Measurements from ENCODE around the gene FTO. TPM values are rescaled to one million over a fixed set of nuclear protein-coding genes. Genes with fewer than 3 reads are reported as not detected.

Gene FTO
- total RNA-seq, 1 donor from 2014 or later = 107 TPM

DNA sequence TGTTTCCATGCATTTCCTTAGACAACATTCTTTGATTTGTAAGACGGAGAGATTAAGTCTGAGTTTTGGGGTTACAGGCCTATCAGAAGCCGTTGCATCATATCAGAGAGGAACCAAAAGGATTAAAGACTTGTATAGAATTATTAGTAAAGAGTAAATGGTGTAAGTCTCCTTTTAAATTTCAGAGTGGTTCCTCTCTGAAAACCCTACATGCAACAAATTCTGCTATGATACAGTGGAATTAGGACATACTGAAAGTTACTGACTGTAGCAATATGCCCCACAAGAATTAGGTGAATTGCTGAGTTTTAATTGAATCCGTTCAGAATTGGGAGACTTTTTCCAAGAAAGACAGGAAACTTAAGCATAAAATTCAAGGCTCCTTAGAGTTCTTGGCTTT lies 221.6 kb downstream of the FTO start:
- H3K4me3 Mint-ChIP-seq = no peak overlapping the region
- DNase-seq (ENCODE audit: low read depth, low spot score) = no peak
- peaks cover 44% of the 10 kb centered on the region for H3K4me1 Mint-ChIP-seq
- no peaks in the 10 kb centered on the region for H3K9me3 Mint-ChIP-seq
- no peak overlapping the region for H3K27ac Mint-ChIP-seq (ENCODE audit: unreplicated experiment)
- TF ChIP-seq, protein P1, sequence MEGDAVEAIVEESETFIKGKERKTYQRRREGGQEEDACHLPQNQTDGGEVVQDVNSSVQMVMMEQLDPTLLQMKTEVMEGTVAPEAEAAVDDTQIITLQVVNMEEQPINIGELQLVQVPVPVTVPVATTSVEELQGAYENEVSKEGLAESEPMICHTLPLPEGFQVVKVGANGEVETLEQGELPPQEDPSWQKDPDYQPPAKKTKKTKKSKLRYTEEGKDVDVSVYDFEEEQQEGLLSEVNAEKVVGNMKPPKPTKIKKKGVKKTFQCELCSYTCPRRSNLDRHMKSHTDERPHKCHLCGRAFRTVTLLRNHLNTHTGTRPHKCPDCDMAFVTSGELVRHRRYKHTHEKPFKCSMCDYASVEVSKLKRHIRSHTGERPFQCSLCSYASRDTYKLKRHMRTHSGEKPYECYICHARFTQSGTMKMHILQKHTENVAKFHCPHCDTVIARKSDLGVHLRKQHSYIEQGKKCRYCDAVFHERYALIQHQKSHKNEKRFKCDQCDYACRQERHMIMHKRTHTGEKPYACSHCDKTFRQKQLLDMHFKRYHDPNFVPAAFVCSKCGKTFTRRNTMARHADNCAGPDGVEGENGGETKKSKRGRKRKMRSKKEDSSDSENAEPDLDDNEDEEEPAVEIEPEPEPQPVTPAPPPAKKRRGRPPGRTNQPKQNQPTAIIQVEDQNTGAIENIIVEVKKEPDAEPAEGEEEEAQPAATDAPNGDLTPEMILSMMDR (conservative IDR thresholded peaks at IDR 0.05) = no peak
- H3K36me3 Mint-ChIP-seq (ENCODE audit: low read depth) = peaks cover 4% of the 10 kb centered on the region
- peaks cover 6% of the 10 kb centered on the region for H3K27me3 Mint-ChIP-seq (ENCODE audit: low read depth)

DNA sequence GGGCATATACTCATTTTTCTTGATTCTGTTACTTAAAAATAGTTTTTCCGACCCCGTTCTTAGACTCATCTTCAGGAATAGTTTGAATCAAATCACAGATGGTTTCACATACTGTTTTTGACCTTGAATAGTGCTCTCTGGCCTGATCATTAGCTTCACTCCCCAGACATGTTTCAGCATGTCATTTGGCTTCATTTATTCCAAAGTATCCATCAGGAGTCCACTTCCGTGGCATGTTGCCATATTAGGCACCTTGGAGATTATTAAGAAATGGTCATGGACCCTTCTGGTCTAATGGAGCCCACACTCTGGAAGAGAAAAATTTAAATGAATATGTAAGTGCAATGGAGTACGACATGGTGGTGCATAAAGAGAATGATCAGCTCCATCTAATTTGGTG lies 222.3 kb downstream of the FTO start:
- Mint-ChIP-seq H3K27me3 (ENCODE audit: low read depth) (peaks cover 6% of the 10 kb centered on the region), H3K9me3 (no peaks in the 10 kb centered on the region), H3K4me1 (peaks cover 40% of the 10 kb centered on the region), H3K36me3 (ENCODE audit: low read depth) (peaks cover 4% of the 10 kb centered on the region), H3K27ac (ENCODE audit: unreplicated experiment) (no peak overlapping the region), H3K4me3 (no peak overlapping the region)
- TF ChIP-seq, protein P1 (conservative IDR thresholded peaks at IDR 0.05) = no peak
- no peak for DNase-seq (ENCODE audit: low read depth, low spot score)

DNA sequence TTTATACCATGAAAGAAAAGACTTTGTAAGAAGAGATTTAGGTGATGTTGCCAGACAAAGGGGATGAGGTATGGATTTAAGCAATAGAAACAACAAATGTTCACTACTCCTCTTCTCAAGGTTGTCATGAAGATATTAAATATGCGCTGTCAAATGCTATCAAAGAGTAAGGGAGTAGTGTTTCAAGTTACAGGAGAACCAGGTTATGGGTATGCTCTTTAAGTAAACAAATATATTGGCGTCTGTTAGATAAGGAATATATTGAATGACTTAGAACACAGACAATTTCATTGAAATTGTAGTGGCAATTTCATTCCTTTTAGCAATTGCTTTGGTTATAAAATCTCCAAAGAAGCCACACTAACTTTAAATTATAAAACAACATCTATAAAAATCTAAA lies 229.0 kb downstream of the FTO start:
- TF ChIP-seq, protein P1 (conservative IDR thresholded peaks at IDR 0.05) = no peak
- H3K9me3 Mint-ChIP-seq = no peaks in the 10 kb centered on the region
- peaks cover 39% of the 10 kb centered on the region for H3K4me1 Mint-ChIP-seq
- H3K27ac Mint-ChIP-seq (ENCODE audit: unreplicated experiment) = no peak overlapping the region
- H3K27me3 Mint-ChIP-seq (ENCODE audit: low read depth) = peaks cover 34% of the 10 kb centered on the region
- no peak for DNase-seq (ENCODE audit: low read depth, low spot score)
- no peak overlapping the region for H3K4me3 Mint-ChIP-seq
- peaks cover 9% of the 10 kb centered on the region for H3K36me3 Mint-ChIP-seq (ENCODE audit: low read depth)

DNA sequence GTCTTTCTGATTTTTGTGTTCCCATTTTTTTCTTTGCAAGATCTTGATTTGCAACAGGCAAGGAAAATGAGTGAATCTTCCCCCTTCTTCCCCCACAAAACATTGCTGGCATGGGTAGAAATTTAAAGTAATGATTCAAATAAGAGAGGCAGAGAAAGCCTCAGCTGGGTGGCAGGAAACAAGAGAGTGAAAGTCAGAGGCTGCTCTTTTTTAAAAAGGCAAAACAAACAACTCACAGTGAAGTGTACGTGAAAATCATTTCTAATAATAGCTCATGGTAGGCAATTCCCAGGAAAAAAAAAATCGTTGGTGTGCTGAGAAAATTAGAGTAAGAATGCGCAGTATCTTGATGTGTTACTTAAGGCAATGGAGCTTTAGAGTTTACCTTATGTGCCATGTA lies 229.5 kb downstream of the FTO start:
- peaks cover 43% of the 10 kb centered on the region for H3K4me1 Mint-ChIP-seq
- TF ChIP-seq, protein P1 (conservative IDR thresholded peaks at IDR 0.05) = no peak
- peaks cover 35% of the 10 kb centered on the region for H3K27me3 Mint-ChIP-seq (ENCODE audit: low read depth)
- no peak overlapping the region for H3K4me3 Mint-ChIP-seq
- no peak overlapping the region for H3K27ac Mint-ChIP-seq (ENCODE audit: unreplicated experiment)
- H3K36me3 Mint-ChIP-seq (ENCODE audit: low read depth) = peaks cover 9% of the 10 kb centered on the region
- no peaks in the 10 kb centered on the region for H3K9me3 Mint-ChIP-seq
- DNase-seq (ENCODE audit: low read depth, low spot score) = no peak

DNA sequence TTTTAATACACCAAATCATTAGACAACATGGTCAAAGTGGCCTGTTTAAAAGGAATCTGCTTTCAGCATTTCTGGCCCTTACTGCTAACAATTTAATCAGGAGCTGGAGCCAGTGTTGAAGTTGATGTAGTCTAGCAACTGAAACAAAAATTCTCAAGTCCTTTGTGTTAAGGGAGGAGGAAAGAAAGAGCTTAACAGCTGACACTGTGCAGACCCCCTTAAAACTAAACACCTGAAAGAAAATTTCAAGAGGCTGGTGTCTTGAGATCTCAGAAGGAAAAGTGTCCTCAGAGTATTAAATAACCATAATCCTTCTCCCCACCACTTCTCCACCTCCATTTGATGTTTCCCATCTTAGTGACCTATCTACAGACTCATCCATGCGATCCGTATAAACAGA lies 232.1 kb downstream of the FTO start:
- H3K27ac Mint-ChIP-seq (ENCODE audit: unreplicated experiment) = no peak overlapping the region
- TF ChIP-seq, protein P1 (conservative IDR thresholded peaks at IDR 0.05) = no peak

DNA sequence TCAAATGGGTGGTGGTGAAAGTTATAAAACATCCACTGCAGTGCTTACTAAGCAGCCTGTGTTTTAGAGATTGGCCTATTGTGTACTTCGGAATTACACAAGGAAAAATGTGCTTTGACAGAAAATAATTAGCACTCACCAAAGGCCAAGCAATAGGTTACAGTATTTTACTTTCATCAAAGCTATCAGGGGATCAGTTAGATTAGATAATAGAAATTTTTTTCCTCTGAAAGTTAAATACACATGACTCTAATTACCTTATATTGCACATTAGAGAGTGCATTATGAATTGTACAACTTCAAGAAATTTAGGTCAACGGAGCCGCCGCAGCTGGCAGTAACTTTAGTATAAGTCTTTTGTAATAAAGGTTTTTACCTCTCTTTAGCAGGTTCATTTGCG lies 232.6 kb downstream of the FTO start:
- Mint-ChIP-seq H3K4me3 (peak overlapping the region; percentile 62), H3K27ac (ENCODE audit: unreplicated experiment) (no peak overlapping the region), H3K9me3 (no peaks in the 10 kb centered on the region), H3K27me3 (ENCODE audit: low read depth) (peaks cover 41% of the 10 kb centered on the region), H3K36me3 (ENCODE audit: low read depth) (peaks cover 6% of the 10 kb centered on the region), H3K4me1 (peaks cover 42% of the 10 kb centered on the region)
- no peak for DNase-seq (ENCODE audit: low read depth, low spot score)
- TF ChIP-seq, protein P1 (conservative IDR thresholded peaks at IDR 0.05) = no peak

More for the DNA sequence above, 232.1 kb downstream of the FTO start:
- no peak for DNase-seq (ENCODE audit: low read depth, low spot score)
- Mint-ChIP-seq H3K9me3 (no peaks in the 10 kb centered on the region), H3K4me3 (no peak overlapping the region), H3K4me1 (peaks cover 42% of the 10 kb centered on the region), H3K27me3 (ENCODE audit: low read depth) (peaks cover 40% of the 10 kb centered on the region), H3K36me3 (ENCODE audit: low read depth) (peaks cover 5% of the 10 kb centered on the region)
